GM23248 (cell line): ENCODE data around the gene PDCD2L.

Source experiments
- EZH2 ChIP-seq: fragments of 200-600 bp; sonication (generic); IDR thresholded peaks from 2 replicates; pipeline ENCODE4 v1.6.1; 2018; ENCODE audit warnings: antibody characterized with exemption, mild to moderate bottlenecking; ENCODE audit not compliant: insufficient read depth, poor library complexity, severe bottlenecking
- EZH2phosphoT487 ChIP-seq: fragments of 200-600 bp; sonication (generic); IDR thresholded peaks from 2 replicates; pipeline ENCODE4 v1.6.1; 2018; ENCODE audit warnings: antibody characterized with exemption, moderate library complexity, mild to moderate bottlenecking, low read depth; ENCODE audit not compliant: insufficient read depth

DNA sequence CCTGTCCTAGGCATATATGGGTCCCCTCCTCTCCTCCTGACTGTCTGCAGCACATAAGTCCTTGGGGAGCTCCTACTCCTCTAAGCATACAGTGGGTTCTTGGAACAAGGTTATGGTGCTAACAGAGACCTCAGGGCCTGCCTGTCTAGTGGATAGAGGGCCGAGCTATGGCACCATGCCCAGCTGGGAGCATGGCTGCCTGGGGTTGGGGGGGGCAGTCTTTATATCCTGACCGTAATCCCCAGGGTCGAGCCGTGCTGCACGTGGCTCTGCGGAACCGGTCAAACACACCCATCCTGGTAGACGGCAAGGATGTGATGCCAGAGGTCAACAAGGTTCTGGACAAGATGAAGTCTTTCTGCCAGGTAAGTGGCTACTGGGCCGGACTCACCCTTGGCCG lies 35.9 kb upstream of the PDCD2L start:
- TF ChIP-seq EZH2phosphoT487 (no peak), EZH2 (no peak)
